HG03558 (cell line): ENCODE data around the gene ACCS.

Experiments
- ATAC-seq: cut with Tn5 transposase; IDR thresholded peaks from one replicate; pipeline ENCODE4 v1.9.1; 2021; ENCODE audit warnings: moderate number of reproducible peaks; ENCODE audit not compliant: unreplicated experiment; ENCODE audit errors: extremely low read depth

ACCS gene, protein sequence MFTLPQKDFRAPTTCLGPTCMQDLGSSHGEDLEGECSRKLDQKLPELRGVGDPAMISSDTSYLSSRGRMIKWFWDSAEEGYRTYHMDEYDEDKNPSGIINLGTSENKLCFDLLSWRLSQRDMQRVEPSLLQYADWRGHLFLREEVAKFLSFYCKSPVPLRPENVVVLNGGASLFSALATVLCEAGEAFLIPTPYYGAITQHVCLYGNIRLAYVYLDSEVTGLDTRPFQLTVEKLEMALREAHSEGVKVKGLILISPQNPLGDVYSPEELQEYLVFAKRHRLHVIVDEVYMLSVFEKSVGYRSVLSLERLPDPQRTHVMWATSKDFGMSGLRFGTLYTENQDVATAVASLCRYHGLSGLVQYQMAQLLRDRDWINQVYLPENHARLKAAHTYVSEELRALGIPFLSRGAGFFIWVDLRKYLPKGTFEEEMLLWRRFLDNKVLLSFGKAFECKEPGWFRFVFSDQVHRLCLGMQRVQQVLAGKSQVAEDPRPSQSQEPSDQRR

DNA sequence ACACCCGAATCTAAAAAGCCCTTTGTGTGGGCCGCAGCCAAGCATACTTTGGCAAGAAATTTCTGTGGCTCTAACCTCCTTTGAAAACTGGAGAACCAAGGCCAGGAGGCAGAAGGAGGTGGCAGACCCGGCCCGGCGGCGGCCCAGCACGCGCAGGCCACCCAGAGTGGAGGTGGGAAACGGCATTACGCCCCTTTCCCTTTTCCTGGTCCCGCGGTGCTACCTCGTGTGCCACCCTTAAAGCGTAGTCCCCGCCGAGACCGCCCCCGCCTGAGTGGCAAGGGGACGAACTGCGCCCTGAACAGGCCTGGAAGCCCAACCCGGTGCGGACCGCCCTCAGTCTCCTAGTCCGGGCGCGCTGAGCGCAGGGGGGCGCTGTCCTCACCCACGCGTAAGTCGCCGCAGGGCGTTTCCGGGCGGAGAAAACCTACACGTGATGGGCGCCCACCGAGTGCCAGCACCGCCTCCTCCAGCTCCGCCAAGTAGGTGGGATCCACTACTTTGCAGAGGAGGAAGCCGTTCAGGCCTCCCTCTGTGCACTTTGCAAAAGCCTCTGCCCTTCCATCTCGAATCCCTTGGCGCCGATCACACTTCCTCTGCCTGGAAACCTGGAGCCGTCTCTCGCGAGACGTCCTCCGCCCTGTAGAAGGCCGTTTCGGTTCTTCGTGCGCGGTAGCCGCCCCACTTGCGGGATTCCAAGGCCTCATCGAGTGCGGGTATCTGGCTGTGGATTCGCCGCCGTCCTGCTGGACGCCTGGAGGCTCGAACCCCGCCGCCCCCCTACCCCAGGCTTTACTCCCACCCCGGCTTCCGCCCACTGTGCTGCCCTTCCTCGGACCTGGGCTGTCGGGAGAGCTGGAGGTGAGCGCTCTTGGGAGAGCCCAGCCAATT lies at the start of gene ACCS:
TSS of gene ACCS (plus strand) at position 430 of the 891 bp plus-strand sequence. CDS start 1,358 bp downstream, outside the sequence.
- ATAC-seq: peak; percentile 91

DNA sequence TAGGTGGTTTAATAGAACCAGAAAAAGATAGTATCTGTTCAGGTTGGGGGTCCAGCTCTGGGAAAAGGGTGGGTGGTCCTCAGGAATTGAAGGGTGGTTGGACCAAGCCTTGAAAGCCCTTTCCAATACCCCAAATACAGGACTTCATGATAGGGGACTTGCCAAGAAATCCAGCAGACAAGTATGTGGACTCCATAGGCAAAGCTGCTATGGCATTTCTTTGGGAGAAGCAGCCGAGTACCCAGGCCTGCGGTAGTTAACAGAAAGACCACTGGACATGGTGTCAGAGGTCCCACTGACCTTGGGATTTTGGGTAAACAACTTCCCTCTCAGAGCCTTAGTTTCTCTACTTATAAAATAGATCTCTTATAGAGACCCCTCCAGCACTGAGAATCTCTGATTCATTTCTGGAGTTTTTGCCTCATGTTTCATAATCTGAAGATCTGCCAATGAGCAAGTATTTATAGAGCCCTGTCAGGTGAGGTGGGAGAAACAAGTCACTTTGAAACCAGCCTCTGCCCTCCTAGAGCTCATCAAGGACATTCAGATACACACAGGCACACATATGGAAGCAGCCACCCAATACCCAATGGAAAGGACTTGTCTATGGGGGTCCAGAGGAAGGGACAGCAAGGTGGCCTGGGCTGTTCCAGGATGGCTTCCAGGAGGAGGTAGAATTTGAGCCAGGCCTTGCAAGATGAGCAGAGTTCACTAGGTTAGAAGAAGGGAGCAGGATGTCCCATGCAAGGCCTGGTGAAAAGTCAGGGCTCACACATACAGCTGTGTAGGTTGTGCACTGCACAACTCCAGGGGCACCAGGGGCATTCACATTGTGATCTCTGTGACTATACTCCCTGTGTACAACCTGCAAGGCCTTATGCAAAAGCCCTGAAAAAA lies 49.3 kb upstream of the ACCS start:
- no peak for ATAC-seq

DNA sequence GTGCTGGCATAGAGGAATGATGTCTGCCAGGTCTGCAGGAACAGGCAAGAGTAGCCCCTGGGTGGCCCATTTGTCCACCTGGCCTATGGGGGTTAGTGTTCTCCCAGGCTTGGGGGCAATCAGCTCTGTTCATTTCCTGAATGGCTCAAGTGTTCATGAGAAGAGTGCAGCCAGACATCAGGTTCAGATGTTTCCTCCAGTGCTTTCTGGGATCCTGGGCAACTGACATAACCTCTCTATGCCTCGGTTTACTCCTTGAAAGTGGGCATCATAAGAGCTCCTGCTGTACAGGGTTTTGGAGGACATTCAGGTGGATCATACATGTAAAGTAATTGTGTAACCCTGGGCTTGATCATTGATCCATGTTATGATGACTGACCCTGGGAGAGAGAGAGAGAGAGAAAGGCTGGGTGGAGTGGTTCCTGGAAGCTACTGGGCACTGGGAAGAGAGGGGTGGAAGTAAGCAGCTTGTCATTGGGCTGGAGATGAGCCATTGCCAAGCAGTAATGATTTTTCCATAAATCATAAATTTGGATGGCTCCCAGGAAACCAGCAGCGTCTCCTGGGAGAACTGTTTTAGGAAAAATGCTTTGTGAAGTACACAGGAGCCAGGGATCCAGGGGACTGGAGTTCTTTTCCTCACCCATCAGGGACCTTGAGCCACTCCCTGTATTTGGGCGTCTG lies 48.5 kb upstream of the ACCS start:
- ATAC-seq: no peak

DNA sequence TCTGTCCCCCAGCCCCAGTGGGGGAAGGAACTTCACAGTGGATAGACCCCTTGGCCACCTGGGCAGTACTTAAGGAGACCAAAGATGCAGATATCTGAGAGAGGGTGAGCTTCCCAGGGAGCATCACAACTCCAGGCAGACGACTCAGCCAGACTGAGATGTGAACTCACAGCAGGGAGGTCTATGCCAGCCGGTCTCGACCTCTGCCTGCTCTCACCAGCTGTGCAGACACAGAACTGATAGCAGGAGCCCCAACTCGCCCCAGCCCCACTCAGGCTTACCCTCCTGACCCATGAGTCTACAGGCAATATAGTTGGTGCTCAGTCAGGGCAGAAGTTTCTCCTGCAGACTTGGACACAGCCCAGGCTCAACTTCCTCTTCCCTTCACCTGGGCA lies 47.9 kb upstream of the ACCS start:
- no peak for ATAC-seq

DNA sequence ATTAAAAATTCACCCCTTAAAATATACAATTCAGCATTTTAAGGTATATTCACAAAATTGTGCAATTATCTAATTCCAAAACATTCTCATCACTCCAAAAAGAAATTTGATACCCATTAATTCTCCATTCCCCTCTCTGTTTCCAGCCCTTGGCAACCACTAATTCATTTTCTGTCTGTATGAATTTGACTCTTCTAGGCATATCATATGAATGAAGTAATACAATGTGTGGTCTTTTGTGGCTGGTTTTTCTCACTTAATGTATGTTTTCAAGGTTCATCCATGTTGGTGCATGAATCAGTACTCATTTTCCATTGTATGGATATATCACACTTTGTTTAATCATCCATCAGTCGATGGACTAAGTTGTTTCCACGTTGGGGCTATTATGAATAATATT lies 47.2 kb upstream of the ACCS start:
- no peak for ATAC-seq

DNA sequence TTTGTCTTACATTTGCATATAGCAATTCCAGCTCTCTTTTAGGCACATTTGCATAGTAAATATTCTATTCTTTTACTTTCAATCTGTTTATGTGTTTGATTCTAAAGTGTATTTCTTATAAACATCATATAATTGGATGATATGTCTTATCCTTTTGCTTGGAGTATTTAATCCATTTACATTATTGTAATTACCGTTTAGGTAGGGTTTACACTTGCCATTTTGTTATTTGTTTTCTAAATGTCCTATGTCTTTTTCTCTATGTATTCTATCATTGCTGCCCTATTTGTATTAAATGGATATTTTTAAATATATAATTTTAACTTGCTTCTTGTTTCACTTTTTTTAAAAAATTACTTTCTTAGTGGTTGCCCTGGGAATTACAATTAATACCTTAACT lies 41.1 kb upstream of the ACCS start:
- no peak for ATAC-seq

DNA sequence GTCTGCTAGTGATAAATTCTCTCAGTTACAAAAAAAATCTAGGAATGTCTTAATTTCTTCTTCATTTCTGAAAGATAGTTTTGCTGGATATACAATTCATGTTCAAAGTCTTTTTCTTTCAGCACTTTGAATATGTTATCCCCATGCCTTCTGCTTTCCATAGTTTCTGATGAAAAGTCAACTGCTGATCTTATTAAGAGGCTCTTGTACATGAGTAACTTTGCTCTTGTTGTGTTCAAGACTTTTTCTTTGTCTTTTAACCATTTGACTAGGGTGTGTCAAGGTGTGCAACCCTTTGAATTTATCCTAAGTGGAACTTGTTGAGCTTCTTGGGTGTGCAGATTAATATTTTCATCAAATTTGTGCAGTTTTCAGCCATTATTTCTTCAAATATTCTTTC lies 40.3 kb upstream of the ACCS start:
- ATAC-seq: no peak

DNA sequence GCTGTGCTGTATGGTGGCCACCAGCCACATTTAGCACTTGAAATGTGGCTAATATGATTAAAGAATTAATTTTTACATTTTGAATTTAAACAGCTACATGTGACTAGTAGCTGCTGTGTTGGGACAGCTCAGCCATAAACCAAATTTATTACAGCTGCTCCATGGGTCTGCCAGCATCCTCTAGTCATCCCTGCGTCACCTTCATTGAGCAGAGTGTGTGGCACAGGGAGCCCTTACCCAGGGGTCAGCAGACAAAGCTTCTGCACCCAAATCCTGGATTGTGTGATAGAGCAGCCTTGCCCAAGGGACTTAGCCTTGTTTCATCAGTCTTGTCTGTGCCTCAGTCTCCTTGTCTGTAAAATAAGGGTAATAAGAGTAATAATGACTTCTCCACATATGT lies 37.7 kb upstream of the ACCS start:
- ATAC-seq: no peak

DNA sequence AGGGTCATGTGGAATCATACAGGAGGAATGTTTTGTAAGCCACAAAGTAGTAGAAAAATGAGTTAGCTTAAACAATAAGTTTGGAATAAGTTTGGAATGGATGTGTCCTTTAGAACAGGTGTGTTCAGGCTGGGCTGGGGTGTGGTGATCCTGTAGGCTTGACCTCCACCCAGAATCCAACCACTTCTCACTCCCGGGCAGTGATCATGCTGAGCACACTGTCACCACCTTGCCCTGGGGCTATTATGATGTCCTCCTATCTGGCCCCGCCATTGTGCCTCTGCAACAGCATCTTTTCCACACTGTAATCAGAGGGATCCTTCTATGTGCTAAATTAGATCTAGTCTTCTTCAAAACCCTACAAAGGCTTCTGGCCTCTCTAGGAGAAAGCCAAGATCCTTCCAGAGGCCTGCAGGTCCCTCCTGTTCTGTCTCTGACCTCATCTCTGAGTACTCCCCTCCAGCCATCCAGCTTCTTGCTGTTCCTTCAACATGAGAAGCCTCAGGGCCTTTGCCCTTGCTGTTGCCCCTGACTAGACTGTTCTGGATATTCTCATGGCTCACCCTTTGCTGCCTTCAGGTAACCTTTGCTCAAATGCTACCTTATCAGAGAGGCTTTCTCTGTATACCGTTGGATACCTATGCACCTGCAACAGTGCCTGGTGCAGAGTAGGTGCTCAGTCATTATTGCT lies 37.1 kb upstream of the ACCS start:
- no peak for ATAC-seq

DNA sequence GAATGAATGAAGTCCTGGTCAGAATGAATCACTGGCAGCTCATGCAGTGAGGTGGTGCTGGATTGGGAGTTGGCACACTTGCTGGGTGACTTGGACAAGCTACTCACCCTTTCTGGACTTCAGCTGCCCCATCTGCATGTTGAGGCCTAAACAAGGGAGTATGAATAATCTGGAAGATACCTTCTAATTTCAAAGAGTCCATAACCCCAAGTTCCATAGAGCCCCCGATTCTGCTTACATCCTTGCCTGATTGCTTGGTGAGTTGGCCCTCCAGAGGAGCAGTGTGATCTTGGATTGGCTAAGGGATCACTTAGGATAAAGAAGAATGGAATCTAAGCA lies 36.6 kb upstream of the ACCS start:
- ATAC-seq: no peak

DNA sequence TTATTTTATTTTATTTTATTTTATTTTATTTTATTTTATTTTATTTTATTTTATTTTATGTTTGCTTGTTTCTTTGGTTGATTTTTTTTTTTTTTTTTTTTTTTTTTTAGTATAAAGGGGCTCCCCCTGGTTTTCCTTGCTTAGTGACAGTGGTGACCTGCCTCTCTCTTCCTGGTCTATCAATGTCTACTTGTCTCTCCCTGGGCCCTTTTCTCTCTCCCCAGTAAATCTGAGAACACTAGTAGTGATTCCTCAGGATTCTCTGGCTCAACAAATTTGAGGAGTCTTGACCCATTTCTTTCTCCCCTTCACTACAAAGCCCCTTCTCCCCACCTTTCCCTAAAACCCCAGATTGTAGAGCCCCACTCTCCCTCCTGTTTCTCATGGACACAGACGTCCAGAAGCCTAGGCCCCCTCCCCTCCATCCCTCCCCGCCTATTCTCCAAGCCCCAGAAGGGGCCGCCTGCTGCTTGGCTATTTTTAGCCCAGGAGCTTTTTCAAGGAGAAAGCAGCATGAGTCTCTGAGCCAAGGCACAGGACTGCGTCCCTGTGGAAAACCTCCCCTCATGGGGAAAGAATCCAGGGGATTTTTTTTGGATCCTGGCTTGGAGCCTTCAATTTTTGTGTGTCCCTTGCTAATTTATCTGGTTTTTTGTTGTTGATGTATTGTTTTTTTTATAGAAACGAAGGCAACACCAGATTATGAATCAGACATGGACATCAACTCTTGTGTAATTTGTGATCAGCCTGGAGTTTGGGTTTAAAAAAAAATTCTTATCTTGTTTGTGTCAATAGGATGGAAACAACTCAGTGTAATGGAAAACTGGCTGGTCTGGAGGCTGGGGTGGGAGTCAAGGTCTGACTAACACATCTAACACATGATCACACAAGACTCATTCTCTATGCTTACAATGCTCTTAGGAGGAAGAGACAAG lies 35.8 kb upstream of the ACCS start:
- ATAC-seq: no peak

DNA sequence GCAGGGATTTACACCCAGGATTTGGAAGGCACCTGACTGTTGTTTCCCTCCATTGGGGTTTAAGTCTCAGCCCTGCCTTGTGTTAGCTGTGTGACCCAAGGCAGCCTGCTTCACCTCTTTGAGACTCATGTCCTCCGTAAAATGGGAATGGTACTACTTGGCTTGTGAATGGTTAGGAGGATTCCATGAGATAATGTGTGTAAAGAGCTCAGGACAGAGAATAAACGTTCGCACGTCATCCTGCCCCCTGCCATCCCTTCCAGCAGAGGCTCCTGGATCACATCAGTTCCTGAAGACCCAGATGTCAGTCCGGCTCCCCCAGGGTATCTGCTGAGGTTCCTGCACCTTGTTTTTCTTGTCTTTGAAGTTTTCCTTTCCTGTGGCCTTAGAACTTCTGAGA lies 35.1 kb upstream of the ACCS start:
- ATAC-seq: no peak

DNA sequence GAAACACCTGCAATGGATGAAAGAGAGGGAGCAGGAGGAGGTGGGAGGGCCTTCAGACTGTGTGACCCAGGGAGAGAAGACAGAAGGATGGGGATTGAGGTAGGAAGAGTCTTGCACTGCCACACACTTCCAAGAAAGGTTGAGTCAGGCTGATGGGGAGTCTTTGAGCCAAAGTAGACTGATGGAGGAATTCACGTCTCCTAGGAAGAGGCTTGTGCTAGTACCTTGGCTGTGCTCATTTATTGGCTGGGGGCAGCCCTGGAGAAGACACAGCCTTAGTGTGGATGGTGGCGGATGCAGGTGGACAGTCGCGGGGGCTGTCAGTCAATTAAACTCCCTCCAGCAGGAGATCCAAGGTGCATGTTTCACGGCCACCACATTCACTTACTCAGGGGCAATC lies 34.5 kb upstream of the ACCS start:
- no peak for ATAC-seq

DNA sequence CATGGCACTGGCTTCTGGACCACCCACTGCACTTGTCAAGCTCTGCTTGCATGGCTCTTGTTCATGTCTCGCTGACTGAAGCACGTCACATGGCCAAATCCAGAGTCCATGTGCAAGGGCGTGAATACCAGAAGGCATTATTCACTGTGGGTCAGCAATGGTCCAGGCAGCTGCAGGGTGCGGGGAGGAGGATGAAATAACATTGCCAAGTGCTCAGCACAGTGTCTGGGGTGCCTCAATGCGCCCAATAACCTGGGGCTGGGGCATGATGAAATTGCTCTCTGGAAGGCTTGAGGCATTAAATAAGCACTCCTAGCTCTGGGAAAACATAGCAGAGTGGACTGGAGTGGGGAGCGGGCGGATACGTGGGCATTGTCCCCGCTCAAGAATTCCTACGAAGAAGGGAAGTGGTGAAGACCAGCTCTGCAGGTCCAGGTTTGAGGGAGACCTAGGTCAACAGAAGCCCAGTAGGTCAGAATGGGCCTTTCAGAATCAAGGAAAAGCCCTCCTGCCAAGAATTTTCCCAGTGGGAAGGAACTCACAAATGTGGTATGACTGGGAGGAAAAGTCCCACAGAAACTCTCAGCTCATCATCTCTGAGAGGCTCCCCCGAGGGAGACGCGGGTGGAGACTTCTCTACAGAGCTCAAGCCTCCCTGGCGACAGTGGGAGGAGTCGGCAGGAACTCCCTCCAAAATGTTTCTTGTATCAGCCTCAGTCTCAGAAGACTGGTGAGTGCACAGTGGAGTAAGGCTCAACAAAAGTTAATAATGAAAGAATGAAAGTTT lies 33.6 kb upstream of the ACCS start:
- no peak for ATAC-seq

DNA sequence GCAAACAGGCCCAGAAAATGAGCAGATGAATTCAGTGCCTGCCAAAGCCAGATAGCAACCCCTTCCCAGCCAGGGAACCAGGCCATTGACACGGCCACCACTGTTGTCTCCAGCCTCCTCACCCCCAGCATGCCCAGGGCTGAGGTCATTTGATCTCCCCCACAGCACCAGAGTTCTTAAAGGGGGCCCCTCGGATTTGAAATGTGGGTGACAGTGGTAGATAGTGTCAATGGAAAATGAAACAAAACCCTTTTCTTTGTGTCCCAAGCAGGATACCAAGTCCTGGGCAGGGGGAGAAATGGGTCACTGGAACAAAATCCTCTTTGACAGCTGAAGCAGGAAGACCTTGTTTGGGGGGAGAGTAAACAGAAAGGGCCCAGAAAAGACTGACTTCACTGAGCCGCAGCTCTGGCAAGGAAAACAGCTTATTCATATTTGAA lies 32.6 kb upstream of the ACCS start:
- ATAC-seq: no peak

DNA sequence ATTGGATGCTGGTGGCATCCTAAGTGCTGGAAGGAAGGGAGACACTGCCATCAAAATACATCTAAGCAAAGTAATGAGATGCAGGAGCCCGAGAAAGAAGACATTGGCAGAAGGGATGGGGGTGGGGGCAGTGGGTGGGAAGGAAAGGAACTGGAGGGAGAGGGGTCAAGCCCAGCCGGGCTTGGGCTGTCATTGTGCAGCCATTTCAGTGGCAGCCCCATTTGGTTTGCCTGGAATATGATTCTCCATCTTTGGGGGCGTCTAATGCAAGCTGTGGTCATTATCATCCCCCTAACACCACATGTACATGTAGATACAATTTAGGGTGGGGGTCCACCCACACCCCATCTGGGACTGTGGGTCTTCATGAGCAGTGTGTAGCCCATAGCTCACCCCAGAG lies 32.2 kb upstream of the ACCS start:
- no peak for ATAC-seq

DNA sequence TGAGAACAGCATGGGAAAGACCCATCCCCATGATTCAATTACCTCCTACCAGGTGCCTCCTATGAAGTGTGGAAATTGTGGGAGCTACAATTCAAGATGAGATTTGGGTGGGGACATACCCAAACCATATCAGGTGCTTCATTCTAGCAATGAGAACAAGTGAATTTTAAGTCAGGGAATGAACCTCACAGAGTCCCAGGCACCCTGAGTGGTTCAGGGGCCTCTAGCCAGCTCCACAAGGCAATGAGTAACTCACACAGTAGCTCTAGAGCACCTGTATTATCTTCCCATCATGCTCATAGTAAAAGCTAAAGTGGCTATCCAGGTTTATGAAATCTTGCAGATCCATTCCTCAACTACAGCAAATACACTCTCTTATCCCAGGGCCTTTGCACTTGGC lies 31.4 kb upstream of the ACCS start:
- no peak for ATAC-seq
